Hematopoietic multipotent progenitor cell (in vitro differentiated cells): ENCODE results near the gene RARS2. TPM values are rescaled to one million over a fixed set of nuclear protein-coding genes. Genes with fewer than 3 reads are reported as not detected.
A peak's percentile ranks its signal among the peaks of the same experiment; 100 is the strongest.
"Not testable (repeated sequence)": the region's sequence is repeated elsewhere in the genome, so short reads cannot be mapped to it uniquely, and the experiment has no call there.

ENCODE experiments used
- DNase-seq, 3 donors: peaks; one replicate each; pipeline ENCODE4 v3.0.0-alpha.2; 2011 to 2015; ENCODE audit warnings: low read depth in 2 of 3, low spot score in 2 of 3
- total RNA-seq: library from RNA; depleted of rRNA; stranded (reverse); fragments of >200 nt; gene quantifications from one replicate; pipeline ENCODE4 v1.2.3, GENCODE V29; 2012

The RARS2 gene
- 7.0 TPM for total RNA-seq

- DNase-seq, result peak; percentile 77 to 95 (median 92)
Observed at GRCh38 chr6:87589693-87590416, at the start of gene RARS2, which contains the start of gene ORC3. RARS2 (minus strand) TSS chr6:87589987; CDS start chr6:87589957, 30 bp downstream. ORC3 (plus strand) TSS chr6:87590135; CDS start chr6:87590169, 34 bp downstream.

GRCh38 chr6:87639373-87639772, 49.6 kb upstream of the RARS2 start:
- no peak for DNase-seq

GRCh38 chr6:87637106-87637505, 47.3 kb upstream of the RARS2 start:
- DNase-seq, result no peak

GRCh38 chr6:87636315-87636714, 46.5 kb upstream of the RARS2 start:
- DNase-seq, result no peak

- no peak for DNase-seq
Observed at GRCh38 chr6:87633851-87634250, 44.1 kb upstream of the RARS2 start.

- no peak for DNase-seq
Observed at GRCh38 chr6:87630746-87631145, 41.0 kb upstream of the RARS2 start.

- no peak for DNase-seq
Observed at GRCh38 chr6:87628881-87629280, 39.1 kb upstream of the RARS2 start.

- DNase-seq, result no peak
Observed at GRCh38 chr6:87628424-87628823, 38.6 kb upstream of the RARS2 start.

- DNase-seq, result no peak
Observed at GRCh38 chr6:87623248-87623647, 33.5 kb upstream of the RARS2 start.

- no peak for DNase-seq
Observed at GRCh38 chr6:87618531-87618930, 28.7 kb upstream of the RARS2 start.

- no peak for DNase-seq
Observed at GRCh38 chr6:87617405-87617804, 27.6 kb upstream of the RARS2 start.

- DNase-seq, result not testable (repeated sequence)
Observed at GRCh38 chr6:87613018-87613417, 23.2 kb upstream of the RARS2 start.

- DNase-seq, result no peak
Observed at GRCh38 chr6:87608802-87609201, 19.0 kb upstream of the RARS2 start.

GRCh38 chr6:87606199-87606598, 16.4 kb upstream of the RARS2 start:
- no peak for DNase-seq

- DNase-seq, result no peak
Observed at GRCh38 chr6:87600576-87600975, 10.8 kb upstream of the RARS2 start.

- DNase-seq, result no peak
Observed at GRCh38 chr6:87590990-87591389, 1.2 kb upstream of the RARS2 start.

GRCh38 chr6:87590417-87590880, 662 bp upstream of the RARS2 start:
- no peak for DNase-seq

GRCh38 chr6:87588756-87589407, 905 bp downstream of the RARS2 start:
- no peak for DNase-seq

- DNase-seq, result no peak
Observed at GRCh38 chr6:87586371-87587077, 3.3 kb downstream of the RARS2 start.

GRCh38 chr6:87583822-87584221, 6.0 kb downstream of the RARS2 start:
- no peak for DNase-seq

- DNase-seq, result no peak
Observed at GRCh38 chr6:87575423-87575822, 14.4 kb downstream of the RARS2 start.
